ENCODE data around the gene SLC25A18.

GRCh38 chr22:17587629-17588028 lies 24.3 kb downstream of the SLC25A18 start:
- TF ChIP-seq ZNF274 (IDR thresholded peaks at IDR 0.05; ENCODE audit: low read depth, low read length) = no peak
- no peak for TF ChIP-seq YY1 (IDR thresholded peaks at IDR 0.05; ENCODE audit: insufficient read depth, insufficient read length)
- TF ChIP-seq SUZ12 (IDR thresholded peaks at IDR 0.05; ENCODE audit: extremely low read depth, insufficient read depth, insufficient read length) = no peak

All from NT2/D1 (cell line).